Calu3 (cell line): ENCODE data around the gene CPA4. TPM values are rescaled to one million over a fixed set of nuclear protein-coding genes. Genes with fewer than 3 reads are reported as not detected.

Experiments
- BruUV-seq: library from RNA; stranded (reverse); fragments of 400-500 nt; replicated peaks from 2 replicates; lab custom pipeline; 2021; lab: Mats Ljungman, UMichigan
- CTCF ChIA-PET: fragments of 300-600 bp; sonication (Branson Sonifier 250); formaldehyde crosslinking; loops from one replicate; lab custom pipeline; 2022; ENCODE audit warnings: antibody characterized with exemption; lab: Charles Lee
- DNase-seq: peaks from one replicate; pipeline ENCODE4 v3.0.0; 2022
- H3K27ac Mint-ChIP-seq: one replicate; pipeline ENCODE4 v1.8.0; 2022; ENCODE audit warnings: mixed read lengths; ENCODE audit not compliant: unreplicated experiment
- H3K27me3 Mint-ChIP-seq: one replicate; pipeline ENCODE4 v1.8.0; 2022; ENCODE audit warnings: mixed read lengths; ENCODE audit not compliant: unreplicated experiment
- H3K36me3 Mint-ChIP-seq: one replicate; pipeline ENCODE4 v1.8.0; 2022; ENCODE audit warnings: mild to moderate bottlenecking, moderate library complexity, mixed read lengths; ENCODE audit not compliant: insufficient read depth, unreplicated experiment
- H3K4me1 Mint-ChIP-seq: one replicate; pipeline ENCODE4 v1.8.0; 2022; ENCODE audit warnings: mild to moderate bottlenecking, low read depth, mixed read lengths; ENCODE audit not compliant: unreplicated experiment
- H3K4me3 Mint-ChIP-seq: one replicate; pipeline ENCODE4 v1.8.0; 2022; ENCODE audit warnings: mild to moderate bottlenecking, low read depth, moderate library complexity, mixed read lengths; ENCODE audit not compliant: unreplicated experiment
- H3K9me3 Mint-ChIP-seq: one replicate; pipeline ENCODE4 v1.8.0; 2022; ENCODE audit warnings: low read depth, mixed read lengths; ENCODE audit not compliant: unreplicated experiment
- intact Hi-C: fragments of 100-400 bp; cut with micrococcal nuclease; formaldehyde crosslinking; loops from one replicate; pipeline ENCODE4 v1.10.0; 2022; ENCODE audit not compliant: unreplicated experiment
- total RNA-seq: library from RNA; stranded (reverse); gene quantifications from 2 replicates; pipeline ENCODE4 v1.2.3, GENCODE V29; 2022
- TF ChIP-seq, protein P1 (sequence below): fragments of 200-600 bp; IDR thresholded peaks from one replicate; pipeline ENCODE4 v1.8.0; 2022; ENCODE audit warnings: antibody characterized with exemption; ENCODE audit not compliant: unreplicated experiment

CPA4 gene
- total RNA-seq, 1 experiment from 2014 or later, result not detected

DNA sequence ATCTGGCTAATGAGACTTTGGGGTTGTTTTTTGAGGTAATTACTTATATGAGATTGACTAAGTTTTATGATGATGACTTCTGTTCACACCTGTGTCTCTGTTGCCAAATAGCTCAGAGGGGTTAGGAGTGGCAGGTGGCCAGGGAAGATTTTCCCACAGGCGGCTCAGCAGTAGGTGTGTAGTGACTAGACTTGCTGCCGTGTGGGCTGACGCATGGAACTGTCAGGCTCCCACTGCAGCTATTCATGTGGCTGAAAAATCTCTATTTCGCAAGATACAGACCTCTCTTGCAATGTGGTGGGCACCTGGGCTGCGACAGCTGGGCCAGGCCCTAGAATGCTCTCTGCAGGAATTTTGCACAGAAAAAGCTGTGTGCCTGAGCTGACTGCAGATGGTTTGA, 1.4 kb downstream of the CPA4 start:
- H3K27me3 Mint-ChIP-seq, result no peaks in the 10 kb centered on the region
- no peak for DNase-seq
- H3K36me3 Mint-ChIP-seq, result no peaks in the 10 kb centered on the region
- no peaks in the 10 kb centered on the region for H3K9me3 Mint-ChIP-seq
- H3K4me1 Mint-ChIP-seq, result no peaks in the 10 kb centered on the region
- no TSS peak for BruUV-seq
- no peak overlapping the region for H3K4me3 Mint-ChIP-seq
- TF ChIP-seq, protein P1, sequence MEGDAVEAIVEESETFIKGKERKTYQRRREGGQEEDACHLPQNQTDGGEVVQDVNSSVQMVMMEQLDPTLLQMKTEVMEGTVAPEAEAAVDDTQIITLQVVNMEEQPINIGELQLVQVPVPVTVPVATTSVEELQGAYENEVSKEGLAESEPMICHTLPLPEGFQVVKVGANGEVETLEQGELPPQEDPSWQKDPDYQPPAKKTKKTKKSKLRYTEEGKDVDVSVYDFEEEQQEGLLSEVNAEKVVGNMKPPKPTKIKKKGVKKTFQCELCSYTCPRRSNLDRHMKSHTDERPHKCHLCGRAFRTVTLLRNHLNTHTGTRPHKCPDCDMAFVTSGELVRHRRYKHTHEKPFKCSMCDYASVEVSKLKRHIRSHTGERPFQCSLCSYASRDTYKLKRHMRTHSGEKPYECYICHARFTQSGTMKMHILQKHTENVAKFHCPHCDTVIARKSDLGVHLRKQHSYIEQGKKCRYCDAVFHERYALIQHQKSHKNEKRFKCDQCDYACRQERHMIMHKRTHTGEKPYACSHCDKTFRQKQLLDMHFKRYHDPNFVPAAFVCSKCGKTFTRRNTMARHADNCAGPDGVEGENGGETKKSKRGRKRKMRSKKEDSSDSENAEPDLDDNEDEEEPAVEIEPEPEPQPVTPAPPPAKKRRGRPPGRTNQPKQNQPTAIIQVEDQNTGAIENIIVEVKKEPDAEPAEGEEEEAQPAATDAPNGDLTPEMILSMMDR, result no peak
- H3K27ac Mint-ChIP-seq, result no peak overlapping the region
- CTCF ChIA-PET, result no interaction called here
- intact Hi-C loops, result no loop called here

DNA sequence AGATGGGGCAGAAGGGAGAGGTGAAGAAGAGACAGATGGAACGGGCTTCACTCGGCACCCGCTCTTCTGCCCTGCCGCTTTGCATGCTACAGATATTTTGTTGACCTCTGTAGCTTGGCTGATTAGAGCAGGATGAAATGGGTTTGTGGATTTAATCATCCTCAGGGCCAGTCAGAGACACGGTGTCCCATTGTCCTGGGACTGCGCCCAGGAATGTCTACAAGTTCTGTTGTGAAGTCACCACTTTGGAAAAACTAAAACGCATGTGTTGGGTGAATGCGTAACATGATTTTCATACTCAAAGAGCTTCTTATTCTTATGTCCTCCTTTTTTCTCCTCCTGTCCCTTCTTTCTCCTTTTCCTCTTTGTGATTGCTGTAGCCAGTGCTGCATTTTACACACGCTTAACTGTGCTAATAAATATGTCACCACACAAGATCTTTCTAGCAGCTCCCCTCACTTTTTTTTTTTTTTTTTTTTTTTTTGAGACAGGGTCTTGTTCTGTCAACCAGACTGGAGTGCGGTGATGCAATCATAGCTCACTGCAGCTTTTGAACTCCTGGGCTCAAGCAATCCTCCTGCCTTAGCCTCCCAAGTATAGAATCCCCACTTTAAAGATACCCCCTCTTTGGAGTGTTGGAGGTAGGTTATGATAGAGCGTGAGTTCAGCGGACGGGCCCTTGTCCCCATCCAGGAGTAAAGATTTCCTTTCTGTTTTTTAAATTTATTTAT, 3.4 kb downstream of the CPA4 start:
- Mint-ChIP-seq H3K36me3 (no peaks in the 10 kb centered on the region), H3K4me3 (no peak overlapping the region), H3K4me1 (no peaks in the 10 kb centered on the region), H3K27me3 (peaks cover 12% of the 10 kb centered on the region), H3K27ac (no peak overlapping the region), H3K9me3 (no peaks in the 10 kb centered on the region)
- CTCF ChIA-PET, result no interaction called here
- TF ChIP-seq, protein P1, result no peak
- BruUV-seq, result no TSS peak
- intact Hi-C loops, result no loop called here
- DNase-seq, result no peak

DNA sequence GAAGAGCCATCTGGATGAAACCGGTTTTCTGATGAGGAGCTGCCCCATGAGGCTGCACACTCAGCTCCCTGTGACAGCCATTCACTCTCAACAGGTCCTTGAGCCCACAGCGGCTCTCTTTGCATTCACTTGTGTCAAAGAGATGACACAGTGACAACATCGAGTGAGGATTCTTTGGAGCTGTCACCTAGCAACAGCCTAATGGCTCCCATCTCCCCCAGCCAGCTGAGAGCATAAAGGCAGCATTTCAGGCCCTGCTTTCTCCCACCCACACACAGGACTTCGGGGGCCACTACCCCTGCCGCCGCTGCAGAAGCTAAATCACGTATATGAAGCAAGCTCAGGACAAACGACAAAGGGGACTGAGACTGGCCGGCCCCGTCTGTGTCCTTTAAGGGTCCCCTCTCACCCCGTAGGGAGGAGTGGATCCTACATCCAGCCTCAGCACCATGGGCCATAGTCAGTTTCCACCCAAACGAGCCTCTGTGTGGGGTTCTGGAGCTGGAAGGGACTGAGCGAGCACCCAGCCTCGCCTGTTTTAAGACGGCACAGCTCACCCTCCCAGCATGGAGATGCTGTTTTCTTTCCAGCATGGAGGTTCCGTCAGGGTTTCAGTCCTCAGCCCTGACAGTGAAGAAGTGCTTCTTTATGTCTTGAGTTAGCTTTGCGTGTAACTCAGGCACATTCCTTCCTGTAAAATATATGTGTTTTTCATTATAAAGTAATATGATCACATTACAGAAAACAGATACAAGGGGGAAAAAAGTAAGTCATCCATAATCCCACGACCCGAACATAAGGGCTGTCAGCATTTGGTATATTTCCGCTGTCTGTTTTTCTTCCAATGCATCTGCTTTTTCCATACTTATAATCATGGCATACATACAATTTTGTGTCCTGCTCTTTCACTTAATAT, 4.9 kb downstream of the CPA4 start:
- H3K4me3 Mint-ChIP-seq, result no peak overlapping the region
- TF ChIP-seq, protein P1, result no peak
- BruUV-seq, result no TSS peak

DNA sequence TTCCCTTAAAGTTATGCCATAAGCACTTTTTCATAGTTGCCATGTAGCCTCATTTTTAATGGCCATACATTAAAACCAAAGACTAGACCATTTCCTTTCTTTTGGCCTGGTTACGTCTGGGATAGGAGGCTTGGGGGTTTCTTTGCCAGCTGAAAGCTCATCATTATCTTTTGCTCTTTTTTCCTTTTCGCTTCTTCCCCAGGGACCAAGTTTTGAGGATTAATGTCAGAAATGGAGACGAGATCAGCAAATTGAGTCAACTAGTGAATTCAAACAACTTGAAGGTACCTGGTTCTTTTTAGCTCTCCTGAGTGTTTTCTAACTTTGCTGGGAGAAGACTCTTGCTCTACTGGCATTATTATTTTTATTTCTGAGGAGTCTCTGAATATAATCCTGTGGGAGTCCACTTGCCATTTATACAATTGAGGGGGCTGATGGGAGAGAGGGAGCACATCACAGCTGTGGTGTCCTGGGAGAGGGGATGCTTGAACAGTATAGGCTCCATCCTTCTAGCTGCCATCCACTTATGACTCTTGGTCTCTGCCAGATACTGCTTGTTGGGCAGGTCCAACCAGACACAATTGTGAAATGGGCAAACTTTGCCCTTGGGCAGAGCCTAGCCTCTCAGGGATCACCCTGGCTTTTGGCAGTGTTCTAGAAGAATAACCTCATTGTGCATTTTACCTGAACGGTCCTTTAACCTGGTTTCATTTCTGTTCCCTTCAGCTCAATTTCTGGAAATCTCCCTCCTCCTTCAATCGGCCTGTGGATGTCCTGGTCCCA, 5.8 kb downstream of the CPA4 start:
- Mint-ChIP-seq H3K4me1 (no peaks in the 10 kb centered on the region), H3K4me3 (no peak overlapping the region), H3K27ac (no peak overlapping the region), H3K36me3 (no peaks in the 10 kb centered on the region), H3K27me3 (peaks cover 28% of the 10 kb centered on the region), H3K9me3 (no peaks in the 10 kb centered on the region)
- peak; percentile 2 for DNase-seq
- TF ChIP-seq, protein P1, result no peak
- intact Hi-C loops, result no loop called here
- CTCF ChIA-PET, result no interaction called here
- no TSS peak for BruUV-seq

More for the DNA sequence above, 4.9 kb downstream of the CPA4 start:
- DNase-seq, result no peak
- Mint-ChIP-seq H3K4me1 (no peaks in the 10 kb centered on the region), H3K9me3 (no peaks in the 10 kb centered on the region), H3K36me3 (no peaks in the 10 kb centered on the region), H3K27me3 (peaks cover 25% of the 10 kb centered on the region), H3K27ac (no peak overlapping the region)
- intact Hi-C loops, result no loop called here
- CTCF ChIA-PET, result no interaction called here
